Mammary epithelial cell (primary cell): ENCODE measurements around the gene APBA2.

Experiments
- EZH2 ChIP-seq: IDR thresholded peaks from 2 replicates; pipeline ENCODE4 v1.6.1; 2012; ENCODE audit warnings: low read length, inconsistent platforms, borderline replicate concordance
- TF ChIP-seq, protein P1 (sequence below), 2 donors: IDR thresholded peaks in 1 of 2; conservative IDR thresholded peaks in 1 of 2; 2 replicates each; pipeline ENCODE4 v1.5.1; 2011 to 2012; ENCODE audit warnings: inconsistent platforms in 2 of 2, low read length in 2 of 2, mild to moderate bottlenecking in 2 of 2, control low read depth in 1 of 2, low read depth in 1 of 2; ENCODE audit not compliant: insufficient read depth in 1 of 2; ENCODE audit errors: extremely low read depth in 1 of 2

DNA sequence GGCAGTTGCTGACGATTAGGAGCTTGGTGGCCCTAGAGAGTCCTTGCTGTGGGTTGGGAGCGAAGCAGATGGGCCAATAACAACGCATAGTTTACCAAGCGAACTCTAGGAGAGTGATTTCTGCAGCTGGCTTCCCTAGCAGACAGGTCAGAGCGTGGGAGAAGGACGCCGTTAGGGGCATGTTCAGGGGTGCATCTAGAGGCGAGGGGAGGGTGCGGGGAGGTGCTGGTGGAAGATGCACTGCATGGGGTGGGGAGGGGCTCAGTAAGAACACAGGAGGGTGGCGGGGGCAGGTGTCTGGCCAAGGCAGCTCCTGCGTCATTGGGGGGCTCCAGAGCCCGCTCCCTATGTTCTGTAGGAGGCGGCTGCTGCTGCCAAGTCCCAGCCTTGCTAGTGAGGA, 8.9 kb downstream of the APBA2 start:
- TF ChIP-seq, protein P1, sequence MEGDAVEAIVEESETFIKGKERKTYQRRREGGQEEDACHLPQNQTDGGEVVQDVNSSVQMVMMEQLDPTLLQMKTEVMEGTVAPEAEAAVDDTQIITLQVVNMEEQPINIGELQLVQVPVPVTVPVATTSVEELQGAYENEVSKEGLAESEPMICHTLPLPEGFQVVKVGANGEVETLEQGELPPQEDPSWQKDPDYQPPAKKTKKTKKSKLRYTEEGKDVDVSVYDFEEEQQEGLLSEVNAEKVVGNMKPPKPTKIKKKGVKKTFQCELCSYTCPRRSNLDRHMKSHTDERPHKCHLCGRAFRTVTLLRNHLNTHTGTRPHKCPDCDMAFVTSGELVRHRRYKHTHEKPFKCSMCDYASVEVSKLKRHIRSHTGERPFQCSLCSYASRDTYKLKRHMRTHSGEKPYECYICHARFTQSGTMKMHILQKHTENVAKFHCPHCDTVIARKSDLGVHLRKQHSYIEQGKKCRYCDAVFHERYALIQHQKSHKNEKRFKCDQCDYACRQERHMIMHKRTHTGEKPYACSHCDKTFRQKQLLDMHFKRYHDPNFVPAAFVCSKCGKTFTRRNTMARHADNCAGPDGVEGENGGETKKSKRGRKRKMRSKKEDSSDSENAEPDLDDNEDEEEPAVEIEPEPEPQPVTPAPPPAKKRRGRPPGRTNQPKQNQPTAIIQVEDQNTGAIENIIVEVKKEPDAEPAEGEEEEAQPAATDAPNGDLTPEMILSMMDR (conservative IDR thresholded peaks at IDR 0.05 in 1 of 2, IDR thresholded peaks at IDR 0.05 in 1 of 2; ENCODE audit: extremely low read depth in 1 of 2, insufficient read depth in 1 of 2, low read depth in 1 of 2, low read length in 2 of 2), result no peak
- TF ChIP-seq EZH2, result no peak
